ENCODE data around the gene APOL2. TPM values are rescaled to one million over a fixed set of nuclear protein-coding genes. Genes with fewer than 3 reads are reported as not detected.
A peak's percentile ranks its signal among the peaks of the same experiment; 100 is the strongest.
"Not testable (repeated sequence)": the region's sequence is repeated elsewhere in the genome, so short reads cannot be mapped to it uniquely, and the experiment has no call there.

The APOL2 gene
- total RNA-seq, 1 donor from 2014 or later = 63.8 TPM

DNA sequence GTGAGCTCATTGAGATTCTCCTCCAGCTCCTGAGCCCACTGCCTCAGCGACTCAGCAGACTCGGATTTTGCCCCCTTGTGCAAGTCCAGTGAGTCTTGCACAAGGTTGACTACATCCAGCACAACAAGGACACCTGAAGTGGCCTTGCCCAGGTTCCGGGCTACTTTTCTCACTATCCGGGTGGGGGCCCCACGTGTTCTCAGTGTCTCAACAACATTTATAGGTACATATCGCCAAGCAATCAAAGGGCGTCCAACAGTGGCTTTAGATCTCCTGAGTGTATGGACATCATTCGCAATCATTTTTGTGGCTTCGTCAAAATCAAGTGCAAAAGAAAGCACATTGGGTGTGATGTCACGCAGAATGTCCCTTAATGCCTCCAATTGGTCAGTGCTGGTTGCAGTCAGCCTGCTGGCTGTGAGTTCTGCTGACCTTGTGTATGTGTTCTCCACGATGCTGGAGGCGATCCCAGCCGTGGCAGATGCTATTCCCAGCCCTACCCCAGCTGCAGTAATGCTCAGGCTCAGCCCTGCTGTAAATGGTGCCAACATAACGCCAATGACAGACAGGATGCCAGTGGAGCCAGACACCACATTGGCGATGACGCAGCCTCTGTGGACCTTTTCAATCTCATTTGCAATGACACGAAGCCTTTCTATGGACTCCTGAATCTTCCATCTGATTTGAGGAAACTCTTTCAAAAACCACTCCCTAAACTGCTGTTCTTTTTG is 48.1 kb downstream of the APOL2 start:
- H3K4me1 ChIP-seq = no peaks in the 10 kb centered on the region
- H3K27ac ChIP-seq = no peak overlapping the region
- H3K4me3 ChIP-seq = no peak overlapping the region
- H3K27me3 ChIP-seq = no peaks in the 10 kb centered on the region
- no peak for TF ChIP-seq POLR2A (IDR thresholded peaks at IDR 0.05)
- peak in 1 of 2 donors; percentile 27 for TF ChIP-seq POLR2AphosphoS5 (IDR thresholded peaks at IDR 0.05; ENCODE audit: insufficient read depth in 1 of 2, low read depth in 1 of 2)
- peak in 1 of 2 donors; percentile 86 for DNase-seq (ENCODE audit: extremely low spot score in 2 of 2)
- intact Hi-C loops (cut with DNase I) = loop anchor here (10.0 kb wide), 1 partner anchor 94 kb away; no protein-coding TSS in a partner anchor
- no peaks in the 10 kb centered on the region for H3K9me3 ChIP-seq
- H3K36me3 ChIP-seq = no peaks in the 10 kb centered on the region

DNA sequence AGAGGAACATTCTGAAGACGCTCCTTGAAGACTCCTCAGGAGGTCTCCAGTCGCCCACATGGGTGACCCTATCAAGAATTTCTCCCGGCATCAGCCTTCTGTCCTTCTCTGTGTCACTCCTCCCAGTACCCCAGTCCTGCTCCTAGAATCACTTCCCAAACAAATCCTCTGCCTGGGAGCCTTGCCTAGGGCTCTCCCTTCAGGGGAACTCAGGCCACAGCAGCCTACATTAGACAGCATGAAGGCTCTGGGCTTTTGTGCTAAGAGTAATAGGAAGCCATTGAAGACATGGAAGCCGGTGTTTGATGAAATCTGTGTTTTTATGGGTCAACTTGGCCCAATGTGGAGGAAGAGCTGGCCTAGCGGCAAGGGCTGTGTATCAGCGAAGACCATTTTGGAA is 51.5 kb downstream of the APOL2 start:
- H3K36me3 ChIP-seq; intact Hi-C loops (cut with DNase I); H3K9me3 ChIP-seq; H3K27me3 ChIP-seq; H3K4me3 ChIP-seq; H3K4me1 ChIP-seq; H3K27ac ChIP-seq; DNase-seq (ENCODE audit: extremely low spot score in 2 of 2): not testable (repeated sequence)

DNA sequence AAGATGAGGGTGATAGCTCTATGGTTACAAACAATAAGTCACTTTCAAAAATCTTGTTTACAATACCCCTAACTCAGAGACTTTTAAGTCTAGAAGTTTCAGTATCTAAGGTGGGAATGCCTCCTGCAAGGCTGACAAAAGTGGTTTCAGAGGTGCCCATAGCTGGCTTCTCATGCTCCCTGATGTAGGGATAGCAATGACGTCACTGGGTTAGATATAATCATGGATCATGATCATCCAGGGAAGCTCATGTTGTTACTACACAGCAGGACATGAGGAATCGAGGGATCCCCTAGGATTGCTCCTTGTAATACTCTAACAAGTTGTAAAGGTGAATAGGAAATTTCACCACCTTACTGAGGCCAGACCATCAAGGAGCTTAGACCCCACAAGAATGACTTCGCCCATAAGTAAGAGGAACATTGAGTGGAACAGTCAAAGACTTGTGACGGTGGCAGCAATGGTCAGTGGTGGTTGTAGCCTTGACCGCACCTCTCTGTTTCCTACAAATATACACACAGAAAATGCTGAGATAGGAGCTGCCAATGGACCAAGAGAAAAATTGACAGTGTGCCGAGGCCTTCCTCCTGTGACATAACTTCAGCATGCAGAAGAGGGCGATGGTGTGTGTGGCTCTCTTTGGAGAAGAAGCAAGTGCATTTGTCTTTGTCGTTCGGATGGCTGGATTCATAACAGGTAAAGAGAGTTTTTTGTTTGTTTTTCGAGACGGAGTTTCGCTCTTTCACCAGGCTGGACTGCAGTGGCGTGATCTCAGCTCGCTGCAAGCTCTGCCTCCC is 53.3 kb downstream of the APOL2 start:
- intact Hi-C loops (cut with DNase I) = no loop called here
- Histone ChIP-seq H3K4me3 (no peak overlapping the region), H3K27ac (no peak overlapping the region), H3K27me3 (no peaks in the 10 kb centered on the region), H3K4me1 (no peaks in the 10 kb centered on the region), H3K9me3 (no peaks in the 10 kb centered on the region), H3K36me3 (no peaks in the 10 kb centered on the region)
- DNase-seq (ENCODE audit: extremely low spot score in 2 of 2) = no peak
- TF ChIP-seq, protein P1, sequence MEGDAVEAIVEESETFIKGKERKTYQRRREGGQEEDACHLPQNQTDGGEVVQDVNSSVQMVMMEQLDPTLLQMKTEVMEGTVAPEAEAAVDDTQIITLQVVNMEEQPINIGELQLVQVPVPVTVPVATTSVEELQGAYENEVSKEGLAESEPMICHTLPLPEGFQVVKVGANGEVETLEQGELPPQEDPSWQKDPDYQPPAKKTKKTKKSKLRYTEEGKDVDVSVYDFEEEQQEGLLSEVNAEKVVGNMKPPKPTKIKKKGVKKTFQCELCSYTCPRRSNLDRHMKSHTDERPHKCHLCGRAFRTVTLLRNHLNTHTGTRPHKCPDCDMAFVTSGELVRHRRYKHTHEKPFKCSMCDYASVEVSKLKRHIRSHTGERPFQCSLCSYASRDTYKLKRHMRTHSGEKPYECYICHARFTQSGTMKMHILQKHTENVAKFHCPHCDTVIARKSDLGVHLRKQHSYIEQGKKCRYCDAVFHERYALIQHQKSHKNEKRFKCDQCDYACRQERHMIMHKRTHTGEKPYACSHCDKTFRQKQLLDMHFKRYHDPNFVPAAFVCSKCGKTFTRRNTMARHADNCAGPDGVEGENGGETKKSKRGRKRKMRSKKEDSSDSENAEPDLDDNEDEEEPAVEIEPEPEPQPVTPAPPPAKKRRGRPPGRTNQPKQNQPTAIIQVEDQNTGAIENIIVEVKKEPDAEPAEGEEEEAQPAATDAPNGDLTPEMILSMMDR (IDR thresholded peaks at IDR 0.05) = no peak
- no peak for TF ChIP-seq POLR2AphosphoS5 (IDR thresholded peaks at IDR 0.05; ENCODE audit: insufficient read depth in 1 of 2, low read depth in 1 of 2)
- TF ChIP-seq POLR2A (IDR thresholded peaks at IDR 0.05) = no peak

DNA sequence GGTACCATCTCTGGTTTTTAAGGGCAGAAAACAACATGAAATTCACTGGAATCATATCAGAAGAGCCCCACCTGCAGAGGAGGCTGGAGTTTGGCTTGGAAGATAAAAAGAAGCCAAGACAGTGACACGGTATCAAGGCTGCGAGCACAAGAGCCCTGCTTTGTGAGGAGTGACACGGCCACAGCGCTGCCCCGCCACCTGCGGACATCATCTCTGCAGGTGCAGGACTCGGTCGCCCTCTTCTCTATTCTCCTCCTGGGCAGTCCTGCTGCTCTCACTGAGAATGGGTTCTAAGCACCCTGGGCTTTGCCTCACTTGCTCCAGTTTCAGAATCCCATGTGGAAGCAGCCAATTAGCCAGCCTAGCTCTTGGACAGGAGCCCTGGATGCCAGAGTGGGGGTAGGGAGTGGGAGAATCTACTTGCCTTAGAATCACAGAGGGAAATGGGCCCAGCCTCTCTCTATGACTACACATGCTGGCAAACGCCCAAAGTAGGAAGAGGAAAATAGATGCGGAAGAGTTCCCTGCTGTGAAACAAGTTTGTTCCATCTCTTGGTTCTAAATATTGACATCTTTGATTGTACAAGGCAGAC is 54.8 kb downstream of the APOL2 start:
- no peak overlapping the region for H3K27ac ChIP-seq
- H3K9me3 ChIP-seq = no peaks in the 10 kb centered on the region
- H3K4me1 ChIP-seq = no peaks in the 10 kb centered on the region
- no peaks in the 10 kb centered on the region for H3K36me3 ChIP-seq
- DNase-seq (ENCODE audit: extremely low spot score in 2 of 2) = no peak
- intact Hi-C loops (cut with DNase I) = loop anchor here (5.0 kb wide), 1 partner anchor 42 kb away; no protein-coding TSS in a partner anchor
- H3K4me3 ChIP-seq = no peak overlapping the region
- TF ChIP-seq POLR2A (IDR thresholded peaks at IDR 0.05) = no peak
- no peak for TF ChIP-seq POLR2AphosphoS5 (IDR thresholded peaks at IDR 0.05; ENCODE audit: insufficient read depth in 1 of 2, low read depth in 1 of 2)
- TF ChIP-seq, protein P1 (IDR thresholded peaks at IDR 0.05) = no peak
- no peaks in the 10 kb centered on the region for H3K27me3 ChIP-seq

DNA sequence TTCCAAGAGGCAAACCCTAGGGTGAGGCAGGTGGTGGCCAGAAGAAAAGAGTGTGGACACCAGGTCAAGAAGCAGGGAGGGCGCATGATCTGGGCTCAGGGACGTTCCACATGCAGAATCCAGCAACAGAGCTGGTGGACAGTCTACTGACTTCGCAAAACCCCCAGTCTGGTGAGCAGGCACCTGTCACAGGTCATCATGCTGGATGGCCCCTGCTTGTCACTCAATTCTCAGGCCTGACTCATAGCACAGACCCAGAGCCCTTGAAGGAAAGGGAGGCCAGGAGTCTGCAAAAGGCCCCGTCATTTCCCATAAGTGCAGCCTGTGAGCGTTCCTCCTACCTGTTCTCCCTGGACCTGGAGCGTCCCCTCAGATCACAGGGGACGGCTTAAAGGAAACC is 55.9 kb downstream of the APOL2 start:
- TF ChIP-seq POLR2AphosphoS5 (IDR thresholded peaks at IDR 0.05; ENCODE audit: insufficient read depth in 1 of 2, low read depth in 1 of 2) (no peak), POLR2A (IDR thresholded peaks at IDR 0.05) (no peak)
- TF ChIP-seq, protein P1 (IDR thresholded peaks at IDR 0.05) = no peak
- no peak overlapping the region for H3K27ac ChIP-seq
- no peaks in the 10 kb centered on the region for H3K4me1 ChIP-seq
- no peak for DNase-seq (ENCODE audit: extremely low spot score in 2 of 2)
- H3K36me3 ChIP-seq = no peaks in the 10 kb centered on the region
- H3K4me3 ChIP-seq = no peak overlapping the region
- H3K9me3 ChIP-seq = no peaks in the 10 kb centered on the region
- H3K27me3 ChIP-seq = no peaks in the 10 kb centered on the region
- intact Hi-C loops (cut with DNase I) = loop anchor here (5.0 kb wide), 1 partner anchor 41 kb away; no protein-coding TSS in a partner anchor
